K562 (cell line): ENCODE measurements around the gene BCAS3. TPM values are rescaled to one million over a fixed set of nuclear protein-coding genes. Genes with fewer than 3 reads are reported as not detected.
A peak's percentile ranks its signal among the peaks of the same experiment; 100 is the strongest.

Source experiments
- ATAC-seq: fragments of 200-7000 bp; cut with Tn5 transposase; 3 replicates; pipeline ENCODE4 v1.9.1; 2020; ENCODE audit warnings: moderate library complexity
- BruUV-seq: library from RNA; stranded (reverse); fragments of 400-500 nt; replicated peaks from 2 replicates; lab custom pipeline; 2021; lab: Mats Ljungman, UMichigan
- CTCF ChIA-PET: fragments of 300-600 bp; formaldehyde crosslinking; extraction: SDS; loops from one replicate; lab custom pipeline; 2021; ENCODE audit warnings: low intra/inter-chr PET ratio; lab: Yijun Ruan, JAX
- POLR2A ChIA-PET: fragments of 300-600, 350-650 bp; sonication (Branson Sonifier 250); formaldehyde crosslinking; extraction: SDS; loops from one replicate; lab custom pipeline; 2021; ENCODE audit warnings: antibody characterized with exemption, inconsistent platforms; lab: Yijun Ruan, JAX
- DNase-seq, 4 experiments: peaks; one replicate each; pipeline versions ENCODE4 v3.0.0 to v3.0.0-alpha.2; 2011 to 2018; ENCODE audit warnings: low spot score in 3 of 4, mixed read lengths in 3 of 4; ENCODE audit errors: extremely low read depth in 1 of 4
- FAIRE-seq: peaks from 2 replicates; lab custom pipeline; 2011; peaks lifted over from hg19 to GRCh38; lab: Jason Lieb, UNC
- H2AFZ ChIP-seq: 2 replicates; pipeline ENCODE4 v1.6.0; 2011; ENCODE audit warnings: low read depth, low read length, control low read depth, inconsistent platforms
- H3K27ac ChIP-seq: fragments of 200-600 bp; 3 replicates; pipeline ENCODE4 v1.8.0; 2011; ENCODE audit warnings: low read depth, mild to moderate bottlenecking, control low read depth, inconsistent platforms, low read length, moderate library complexity, mixed read lengths; ENCODE audit errors: extremely low read depth
- H3K27me3 ChIP-seq, 2 experiments: fragments of 300-600 bp in 1 of 2; 2 replicates in 1 of 2; 3 replicates in 1 of 2; pipeline versions ENCODE4 v1.6.0 to v1.8.0; 2011; ENCODE audit warnings: inconsistent platforms in 2 of 2, low read length in 2 of 2, mild to moderate bottlenecking in 1 of 2, mixed read lengths in 1 of 2, moderate library complexity in 1 of 2; ENCODE audit not compliant: control insufficient read depth in 2 of 2, insufficient read depth in 2 of 2
- H3K36me3 ChIP-seq: fragments of 300-600 bp; 3 replicates; pipeline ENCODE4 v1.8.0; 2011; ENCODE audit warnings: mild to moderate bottlenecking, low read length, inconsistent platforms; ENCODE audit not compliant: control insufficient read depth, insufficient read depth
- H3K4me1 ChIP-seq, 2 experiments: fragments of 200-600 bp in 1 of 2; replicated peaks in 1 of 2; 2 replicates in 1 of 2; 3 replicates in 1 of 2; pipeline versions ENCODE4 v1.5.1 to v1.8.0; 2011; ENCODE audit warnings: inconsistent platforms in 2 of 2, low read length in 2 of 2, mild to moderate bottlenecking in 1 of 2, mixed read lengths in 1 of 2, moderate library complexity in 1 of 2; ENCODE audit not compliant: control insufficient read depth in 2 of 2, insufficient read depth in 2 of 2
- H3K4me2 ChIP-seq: 2 replicates; pipeline ENCODE4 v1.6.1; 2011; ENCODE audit warnings: low read length, control low read depth, inconsistent platforms, mixed read lengths; ENCODE audit not compliant: insufficient read depth
- H3K4me3 ChIP-seq: fragments of 200-600 bp; sonication (generic), shearing (Covaris generic); 2 replicates; pipeline ENCODE4 v1.5.1; 2016; ENCODE audit warnings: control low read depth, inconsistent platforms
- H3K79me2 ChIP-seq: fragments of 200-600 bp; 3 replicates; pipeline ENCODE4 v1.8.0; 2011; ENCODE audit warnings: low read length, inconsistent platforms; ENCODE audit not compliant: control insufficient read depth, insufficient read depth
- H3K9ac ChIP-seq, 2 experiments: 2 replicates each; pipeline versions ENCODE4 v1.6.0 to v1.6.1; 2011; ENCODE audit warnings: low read depth in 2 of 2, low read length in 2 of 2, control low read depth in 1 of 2, inconsistent platforms in 1 of 2, mild to moderate bottlenecking in 1 of 2, mixed read lengths in 1 of 2; ENCODE audit not compliant: insufficient read depth in 1 of 2
- H3K9me1 ChIP-seq: one replicate; pipeline ENCODE4 v1.6.0; 2011; ENCODE audit warnings: inconsistent platforms, mild to moderate bottlenecking, low read length, moderate library complexity; ENCODE audit not compliant: control insufficient read depth, insufficient read depth
- H3K9me3 ChIP-seq: replicated peaks from 2 replicates; pipeline ENCODE4 v1.5.1; 2011; ENCODE audit warnings: low read depth, low read length, inconsistent platforms; ENCODE audit not compliant: control insufficient read depth, insufficient read depth
- H4K20me1 ChIP-seq: replicated peaks from 2 replicates; pipeline ENCODE4 v1.6.1; 2011; ENCODE audit warnings: low read length, inconsistent platforms, mixed read lengths; ENCODE audit not compliant: control insufficient read depth, insufficient read depth
- ATF6 ChIP-seq: sonication (generic); formaldehyde crosslinking; IDR thresholded peaks from 2 replicates; pipeline ENCODE4 v1.4.0; 2020; ENCODE audit warnings: mild to moderate bottlenecking, missing genetic modification reagents
- CREB5 ChIP-seq: fragments of 250-450 bp; sonication (Bioruptor Pico); IDR thresholded peaks from 2 replicates; pipeline ENCODE4 v1.5.0; 2020; ENCODE audit warnings: mild to moderate bottlenecking
- IRF1 ChIP-seq: sonication (generic); formaldehyde crosslinking; IDR thresholded peaks from 2 replicates; pipeline ENCODE4 v1.8.0; 2022; ENCODE audit warnings: missing genetic modification reagents, mild to moderate bottlenecking, borderline replicate concordance
- NCOA1 ChIP-seq: fragments of 450-650 bp; IDR thresholded peaks from 2 replicates; pipeline ENCODE4 v1.6.1; 2016; ENCODE audit warnings: low read depth
- ZBTB11 ChIP-seq, 3 experiments: fragments of 200-800 bp in 1 of 3; fragments of 250-450 bp in 1 of 3; fragments of 450-650 bp in 1 of 3; sonication (Bioruptor Pico) in 1 of 3; sonication (Bioruptor generic) in 1 of 3; formaldehyde crosslinking in 1 of 3; IDR thresholded peaks; 2 replicates each; pipeline versions ENCODE4 v1.6.1 to v1.8.0; 2016 to 2022; ENCODE audit warnings: mild to moderate bottlenecking in 2 of 3, missing genetic modification characterization in 2 of 3, missing compliant biosample characterization in 1 of 3, moderate library complexity in 1 of 3
- ZNF146 ChIP-seq: IDR thresholded peaks from one replicate; pipeline ENCODE4 v1.6.1; 2018; ENCODE audit warnings: missing compliant biosample characterization; ENCODE audit not compliant: unreplicated experiment
- WGBS: fragments of 100-300 bp; shearing (Covaris generic); methylation state at CpG from one replicate; pipeline ENCODE4 v1.1.6; 2016; ENCODE audit warnings: low coverage, mixed read lengths; ENCODE audit not compliant: insufficient coverage; ENCODE audit errors: missing lambda C conversion rate; 5-methylcytosine and 5-hydroxymethylcytosine counted together
- in situ Hi-C: fragments of 300-500 bp; cut with MboI; formaldehyde crosslinking; loops from 4 replicates; pipeline ENCODE4 v1.15.0; 2018; ENCODE audit warnings: inconsistent platforms, mixed read lengths
- intact Hi-C: fragments of 100-400 bp; cut with micrococcal nuclease; formaldehyde crosslinking; loops from 2 replicates; pipeline ENCODE4 v1.14.2; 2022
- polyA plus RNA-seq, 8 experiments: library from polyadenylated mRNA; depleted of rRNA in 4 of 8; stranded (reverse) in 5 of 8; unstranded in 3 of 8; fragments of >200 nt; fragmentation: Nextera tagmentation in 2 of 8; fragmentation: Illumina TruSeq in 1 of 8; extraction: Ambion mirVana in 2 of 8; extraction: Trizol in 1 of 8; gene quantifications; 2 replicates each; pipeline versions ENCODE4 v1.2.1 to v1.2.3, GENCODE V29; 2011 to 2014; ENCODE audit warnings: inconsistent platforms in 1 of 8, missing spikeins in 1 of 8
- total RNA-seq, 7 experiments: library from RNA; depleted of rRNA in 6 of 7; stranded (reverse); fragments of >200 nt in 6 of 7; fragmentation: Illumina TruSeq in 2 of 7; extraction: Trizol in 2 of 7; gene quantifications; 2 replicates each; pipeline versions ENCODE4 v1.2.1 to v1.2.3, GENCODE V29; 2011 to 2021; ENCODE audit warnings: low replicate concordance in 1 of 7

The BCAS3 gene
- total and polyA plus RNA-seq, 9 of the 15 experiments (the other 6 are each of a cell fraction or from before 2014, with no cell fraction given) = 1.9 to 5.5 (median 3.5) TPM

- H3K27ac ChIP-seq = no peak overlapping the region
- no peak for ATAC-seq
Observed at GRCh38 chr17:60645918-60646523, 31.6 kb upstream of the BCAS3 start.

More at GRCh38 chr17:60645918-60646523, 31.6 kb upstream of the BCAS3 start:
- FAIRE-seq = no peak
- H4K20me1 ChIP-seq = no peaks in the 10 kb centered on the region
- no peak overlapping the region for H2AFZ ChIP-seq
- BruUV-seq = no TSS peak
- no peaks in the 10 kb centered on the region for H3K4me1 ChIP-seq
- no peaks in the 10 kb centered on the region for H3K9me3 ChIP-seq
- H3K36me3 ChIP-seq = peaks cover 27% of the 10 kb centered on the region; the same call in 2 of the 3 replicates
- intact Hi-C loops (no loop called here), in situ Hi-C loops (loop anchor here (10.0 kb wide), 1 partner anchor 541 kb away; no protein-coding TSS in a partner anchor)
- peaks cover 13% of the 10 kb centered on the region; the same call in 2 of the 3 replicates for H3K79me2 ChIP-seq
- no peak overlapping the region for H3K4me3 ChIP-seq
- H3K9ac ChIP-seq = no peak overlapping the region
- no peak overlapping the region for H3K4me2 ChIP-seq
- ChIA-PET POLR2A (interaction anchor here (0.7 to 1.1 kb wide), 3 partner anchors 15 to 939 kb away, joined by 3 to 5 read pairs (median 3); partner anchors contain the start of gene PTRH2), CTCF (no interaction called here)
- no peaks in the 10 kb centered on the region for H3K9me1 ChIP-seq
- TF ChIP-seq ATF6 (CRISPR knock-in tag) = no peak
- TF ChIP-seq ZNF146 = no peak
- TF ChIP-seq IRF1 = no peak
- no peak for TF ChIP-seq NCOA1
- peak in 1 of 3 experiments; percentile 68; a peak in 2 of 6 replicates for TF ChIP-seq ZBTB11 (CRISPR knock-in tag; IDR thresholded peaks at IDR 0.05)
- TF ChIP-seq CREB5 (CRISPR knock-in tag) = no peak
- DNase-seq = no peak
- no peaks in the 10 kb centered on the region for H3K27me3 ChIP-seq
- 91% methylated on average over 3 of the region's 3 CpGs for WGBS
